GM19468 (cell line): ENCODE results near the gene FOXP1.
A peak's percentile ranks its signal among the peaks of the same experiment; 100 is the strongest.

ENCODE experiments used
- ATAC-seq: cut with Tn5 transposase; IDR thresholded peaks from one replicate; pipeline ENCODE4 v1.9.1; 2021; ENCODE audit warnings: mild to moderate bottlenecking, moderate library complexity, moderate number of reproducible peaks; ENCODE audit not compliant: unreplicated experiment; ENCODE audit errors: extremely low read depth

Gene FOXP1

DNA sequence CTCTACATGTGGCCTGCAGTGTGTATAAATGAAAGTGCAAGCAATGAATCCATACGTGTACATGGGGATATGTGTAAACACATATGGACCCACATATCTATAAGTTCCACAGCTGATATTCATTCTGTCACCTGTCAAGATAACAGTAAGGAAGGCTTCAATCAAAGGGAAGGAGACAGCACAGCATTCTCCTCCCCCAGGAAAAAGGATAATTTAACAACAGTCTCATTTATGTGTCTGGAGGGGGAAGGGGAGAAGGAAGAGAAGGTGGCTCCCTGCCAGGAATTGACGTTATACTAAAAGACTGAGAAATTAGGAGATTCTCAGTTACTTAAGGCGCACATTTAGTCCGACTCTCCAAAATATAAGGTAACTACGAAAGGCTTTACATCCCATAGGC lies 345.9 kb downstream of the FOXP1 start:
- ATAC-seq = no peak

DNA sequence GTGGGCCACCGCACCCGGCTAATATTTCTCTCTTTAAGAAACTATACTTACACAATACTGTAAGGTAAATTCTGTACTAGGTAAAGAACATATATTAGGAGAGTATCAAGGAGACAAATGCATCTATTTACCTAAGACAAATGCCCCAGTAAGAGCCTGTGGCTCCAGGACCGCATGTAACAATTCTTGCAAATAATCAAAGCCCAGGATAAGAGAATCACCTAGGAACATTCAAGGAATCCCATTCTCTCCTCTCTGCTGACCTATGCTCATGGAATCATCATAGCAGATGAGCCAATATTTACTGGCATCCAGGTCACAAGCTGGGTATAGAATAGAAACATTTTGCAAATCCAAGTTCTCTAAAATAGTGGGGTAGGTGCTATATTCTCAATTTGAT lies 347.7 kb downstream of the FOXP1 start:
- no peak for ATAC-seq

DNA sequence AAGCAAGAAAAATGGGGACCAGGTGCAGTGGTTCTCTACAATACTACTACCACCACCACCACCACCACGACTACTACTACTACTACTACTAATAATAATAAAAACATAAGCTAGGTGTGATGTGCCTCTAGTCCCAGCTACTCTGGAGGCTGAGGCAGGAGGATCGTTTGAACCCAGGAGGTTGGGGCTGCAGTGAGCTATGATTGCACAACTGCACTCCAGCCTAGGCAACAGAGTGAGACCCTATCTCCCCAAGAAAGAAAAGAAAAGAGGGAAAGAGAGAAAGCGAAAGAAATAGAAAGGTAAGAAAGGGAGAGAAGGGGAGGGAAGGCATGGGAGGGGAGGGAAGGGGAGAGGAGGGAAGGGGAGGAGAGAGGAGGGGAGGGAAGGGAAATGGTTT lies 350.6 kb downstream of the FOXP1 start:
- ATAC-seq = no peak

DNA sequence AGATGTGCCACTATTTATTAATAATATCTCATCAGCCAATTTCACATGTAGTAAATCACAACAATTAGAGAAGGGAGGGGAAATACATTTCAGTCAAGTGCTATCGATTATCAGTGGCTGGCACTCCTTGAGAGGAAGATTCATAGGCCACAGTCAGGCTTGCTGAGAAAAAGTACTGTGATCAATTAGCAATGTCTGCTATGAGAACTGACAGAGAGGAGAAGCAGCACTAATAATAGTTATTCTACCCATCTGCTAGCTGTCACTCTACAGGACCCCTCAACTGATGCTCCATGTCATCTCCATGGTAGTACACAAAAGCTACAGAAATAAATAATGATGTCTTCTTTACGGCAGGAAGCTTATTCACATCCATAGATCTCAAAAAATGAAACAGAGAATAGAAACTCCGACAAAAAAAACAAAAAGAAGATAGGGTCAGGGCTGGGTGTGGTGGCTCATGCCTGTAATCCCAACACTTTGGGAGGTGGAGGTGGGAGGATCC lies 351.3 kb downstream of the FOXP1 start:
- no peak for ATAC-seq

DNA sequence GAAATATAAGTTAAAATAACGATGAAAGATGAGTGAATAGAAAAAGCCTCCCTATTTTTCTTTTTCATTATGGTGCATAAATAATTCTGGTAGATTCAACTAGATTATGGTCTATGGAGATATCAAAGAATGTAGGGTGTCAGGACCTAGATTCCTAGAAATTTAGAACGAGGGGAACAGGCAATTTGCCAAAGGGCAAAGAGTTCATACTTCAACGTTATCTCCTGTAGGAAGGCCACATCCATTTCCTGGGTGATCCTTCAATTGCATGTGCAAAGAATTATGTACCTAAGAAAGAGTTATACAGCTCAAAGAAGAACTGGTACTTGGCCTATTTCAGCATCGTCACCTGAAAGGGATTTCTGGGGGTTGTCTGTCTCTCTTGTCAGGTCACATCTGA lies 351.8 kb downstream of the FOXP1 start:
- ATAC-seq = no peak

DNA sequence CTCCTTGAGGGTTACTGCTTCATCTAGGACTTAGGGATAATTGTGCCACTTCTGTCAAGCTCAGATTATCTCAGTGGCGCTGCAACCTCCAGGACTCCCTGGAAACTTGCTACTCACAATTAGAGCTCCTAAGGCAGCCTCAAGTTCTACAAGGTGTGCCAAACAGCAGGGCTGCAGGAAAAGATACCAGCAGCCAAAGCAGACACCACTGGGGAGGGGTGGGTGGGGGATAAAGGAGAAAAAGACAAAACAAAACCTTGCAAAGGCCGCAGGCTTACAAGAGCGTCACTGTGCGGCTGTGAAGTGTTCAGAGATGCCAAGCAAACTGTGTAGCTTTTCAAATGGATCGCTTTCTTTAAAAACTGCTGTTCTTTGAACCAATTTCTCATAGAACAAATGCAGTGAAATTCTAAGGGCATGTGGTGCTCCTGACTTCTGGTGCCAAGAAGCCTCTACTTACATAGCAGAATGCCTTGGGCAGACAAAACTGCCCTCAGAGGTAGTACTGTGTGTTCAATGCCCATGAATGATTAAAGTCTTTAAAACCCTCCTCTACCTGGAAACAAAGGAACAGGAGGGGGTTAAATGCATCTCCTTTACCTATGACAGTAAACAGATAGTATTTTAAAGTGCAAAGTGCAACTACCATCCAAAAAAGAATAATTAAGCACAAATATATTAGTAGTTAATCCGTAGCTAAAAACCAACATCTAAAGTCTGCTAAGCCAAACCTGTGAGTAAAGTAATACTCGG lies 353.4 kb downstream of the FOXP1 start:
- no peak for ATAC-seq

DNA sequence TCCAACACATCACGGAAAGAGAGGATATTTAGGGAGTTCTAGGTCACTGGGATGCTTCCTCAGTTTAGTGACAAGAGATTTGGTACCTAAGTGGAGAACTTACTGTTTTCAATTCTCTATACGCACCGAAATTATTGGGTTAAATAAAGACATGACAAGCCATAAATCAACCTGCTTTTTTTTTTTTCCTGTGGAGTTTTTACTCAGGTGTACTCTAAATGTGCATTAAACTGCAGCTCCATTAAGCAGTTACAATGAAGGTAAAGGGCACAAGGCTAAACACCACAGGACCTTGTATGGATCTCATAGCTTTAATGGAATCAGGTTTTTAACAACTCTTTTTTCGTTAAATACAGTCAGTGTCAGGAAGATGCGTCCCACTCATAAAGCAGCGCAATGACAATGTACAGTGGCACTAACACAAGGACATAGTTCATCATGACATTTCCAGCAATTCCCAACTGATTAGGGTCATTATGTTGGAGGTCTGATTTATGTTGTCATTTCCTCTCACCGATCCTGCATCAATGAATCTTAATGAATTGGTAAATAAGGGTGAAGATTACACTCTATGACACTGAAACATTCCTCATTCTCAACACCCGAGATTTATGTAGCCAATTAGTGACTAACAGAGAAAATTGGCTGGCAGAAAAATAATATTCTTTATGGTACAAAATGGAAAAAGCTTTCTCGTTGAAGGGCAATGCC lies 355.2 kb downstream of the FOXP1 start:
- ATAC-seq = no peak

DNA sequence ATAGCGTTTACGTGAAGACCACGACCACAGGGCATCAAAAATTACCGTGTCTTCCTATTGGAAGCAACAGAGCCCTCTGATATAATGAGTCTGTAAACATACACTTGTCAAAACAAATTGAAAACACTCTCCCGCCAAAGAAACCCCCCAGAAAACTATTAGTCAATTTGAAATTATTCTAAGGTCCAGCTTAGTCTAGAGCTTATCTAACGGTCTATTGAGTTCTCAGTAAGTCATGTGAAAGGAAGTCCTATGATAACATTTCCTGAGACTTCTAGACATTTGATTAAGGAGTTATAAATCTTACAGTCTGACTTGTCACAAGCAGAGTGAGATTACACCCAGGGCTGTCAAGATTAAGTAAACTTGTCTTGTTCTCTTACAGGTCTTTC lies 356.3 kb downstream of the FOXP1 start:
- peak; percentile 2 for ATAC-seq

DNA sequence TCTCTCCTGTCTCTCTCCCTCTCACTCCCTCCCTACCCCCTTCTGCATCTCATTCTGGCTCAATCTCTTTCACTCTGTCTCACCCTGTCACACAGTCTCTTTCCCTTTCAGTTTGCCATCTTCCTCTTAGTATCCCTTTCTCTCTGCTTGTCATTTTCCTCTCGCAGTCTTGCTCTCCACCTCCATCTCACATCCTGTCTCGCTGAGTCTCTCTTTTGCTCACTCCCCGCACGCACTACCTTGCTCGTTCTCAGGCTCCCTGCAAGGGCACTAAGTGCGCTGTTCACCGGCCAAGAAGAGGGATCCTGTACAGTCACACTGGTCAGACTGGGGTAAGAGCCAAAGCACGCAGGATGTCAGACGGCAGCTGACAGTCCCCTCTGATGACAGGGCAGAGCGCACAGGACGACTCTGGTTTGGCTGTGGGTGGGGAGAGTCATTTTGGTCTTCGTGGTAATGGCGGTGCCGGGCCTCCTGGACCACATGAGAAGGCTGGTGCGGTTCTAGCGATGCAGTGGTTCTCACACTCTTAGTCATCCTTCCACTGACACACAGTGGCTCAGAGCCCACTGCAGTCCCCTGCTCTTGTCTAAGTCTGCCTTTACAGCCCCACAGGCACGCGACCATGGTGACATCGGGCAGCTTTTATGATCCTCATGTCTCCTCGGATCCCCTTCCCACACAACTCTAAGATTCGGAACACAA lies 356.8 kb downstream of the FOXP1 start:
- ATAC-seq = peak; percentile 80

DNA sequence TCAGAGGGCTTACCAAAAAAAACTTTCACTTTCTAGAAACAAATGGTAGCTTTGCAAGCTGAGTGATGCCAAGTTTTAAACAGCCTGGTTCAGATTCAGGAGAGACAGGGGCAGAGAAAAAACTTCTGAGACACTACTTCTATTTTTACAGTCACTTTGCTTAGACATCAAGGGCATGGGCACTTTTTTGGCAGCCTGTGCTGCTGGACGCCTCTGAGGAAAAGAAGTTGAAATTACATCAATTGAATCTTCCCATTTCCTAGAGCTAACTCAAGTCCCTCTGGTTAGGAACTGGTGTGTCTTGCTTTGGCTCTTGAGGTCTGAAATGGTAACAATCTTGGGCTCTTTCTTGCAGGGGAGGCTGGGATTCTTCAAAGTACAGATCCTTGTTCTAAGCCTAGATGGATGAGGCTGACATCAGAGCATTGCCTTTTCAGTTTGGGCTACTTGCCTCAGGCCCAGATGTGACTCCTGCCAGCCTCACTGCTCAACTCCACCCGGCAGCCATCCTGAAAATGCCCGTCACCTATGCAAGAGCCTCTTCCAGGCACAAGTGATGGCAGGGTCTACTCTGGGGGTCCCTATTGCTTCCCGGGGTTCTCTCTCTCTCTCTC lies 357.5 kb downstream of the FOXP1 start:
- no peak for ATAC-seq

DNA sequence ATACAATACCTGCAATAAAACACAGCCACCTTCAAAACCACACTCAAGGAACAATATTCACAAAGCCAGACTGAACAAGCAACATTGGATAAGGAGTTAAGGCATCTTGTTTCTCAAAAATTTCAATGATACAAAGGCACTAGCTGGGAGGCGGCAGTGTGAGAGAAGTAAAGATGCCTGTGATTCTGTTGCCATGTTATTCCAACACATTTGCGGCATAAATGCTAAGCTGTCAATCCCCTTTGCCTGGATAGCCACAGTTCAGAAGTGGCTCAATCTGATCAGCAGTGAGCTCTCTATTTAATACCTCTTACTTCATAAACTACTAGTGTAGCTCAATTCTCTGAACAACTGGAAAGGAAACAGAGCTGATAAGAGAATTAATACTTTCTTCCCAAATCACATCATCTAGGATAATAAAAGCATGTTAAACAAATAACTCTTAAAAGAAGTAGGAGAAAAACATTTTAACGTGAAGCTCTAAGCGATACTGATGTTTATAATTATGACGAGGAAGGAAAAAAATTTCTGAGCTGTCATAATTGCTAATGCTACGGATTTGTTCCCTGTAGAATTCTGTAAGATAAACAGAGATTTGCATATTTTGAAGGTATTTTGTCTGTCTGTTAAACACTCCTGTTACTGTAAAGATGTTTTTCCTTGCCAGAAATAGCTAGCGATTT lies 358.4 kb downstream of the FOXP1 start:
- no peak for ATAC-seq

DNA sequence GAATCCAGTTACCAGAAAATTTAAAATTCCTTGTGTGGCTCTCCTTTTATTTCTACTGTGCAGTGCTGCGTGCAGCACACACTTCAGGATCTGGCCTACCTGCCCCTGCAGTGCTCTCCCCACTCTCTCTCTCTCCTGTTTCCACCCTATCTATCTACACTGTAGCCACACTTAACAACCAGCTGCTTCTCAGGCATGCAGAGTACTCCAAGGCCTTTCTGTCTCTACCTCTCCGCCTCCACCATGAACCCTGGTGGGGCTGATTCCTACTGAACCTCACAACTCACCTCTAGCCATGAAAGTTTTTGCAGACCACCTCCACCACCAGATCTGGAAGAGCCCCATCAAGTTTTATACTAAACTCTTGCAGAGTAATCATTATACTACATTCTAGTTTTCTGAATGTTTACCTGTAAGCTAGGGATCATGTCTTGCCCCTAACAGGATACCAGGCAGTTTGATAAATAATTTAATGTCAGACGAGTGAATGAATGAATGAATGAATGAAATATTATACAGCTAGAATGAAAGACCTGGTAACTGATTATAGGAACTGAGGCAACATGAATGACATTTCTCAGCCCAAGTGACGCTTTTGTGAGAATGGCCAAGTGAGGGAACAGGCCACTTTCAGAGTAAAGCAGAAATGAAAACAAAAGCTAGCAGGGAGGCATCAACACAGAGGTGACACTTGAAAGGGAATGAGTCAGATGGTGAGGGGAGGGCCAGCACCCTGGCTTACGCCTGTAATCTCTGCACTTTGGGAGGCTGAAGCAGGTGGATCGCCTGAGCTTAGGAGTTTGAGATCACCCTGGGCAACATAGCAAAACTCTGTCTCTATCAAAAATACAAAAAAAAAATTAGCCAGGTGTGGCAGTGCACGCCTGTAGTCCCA lies 363.5 kb downstream of the FOXP1 start:
- ATAC-seq = peak; percentile 98

DNA sequence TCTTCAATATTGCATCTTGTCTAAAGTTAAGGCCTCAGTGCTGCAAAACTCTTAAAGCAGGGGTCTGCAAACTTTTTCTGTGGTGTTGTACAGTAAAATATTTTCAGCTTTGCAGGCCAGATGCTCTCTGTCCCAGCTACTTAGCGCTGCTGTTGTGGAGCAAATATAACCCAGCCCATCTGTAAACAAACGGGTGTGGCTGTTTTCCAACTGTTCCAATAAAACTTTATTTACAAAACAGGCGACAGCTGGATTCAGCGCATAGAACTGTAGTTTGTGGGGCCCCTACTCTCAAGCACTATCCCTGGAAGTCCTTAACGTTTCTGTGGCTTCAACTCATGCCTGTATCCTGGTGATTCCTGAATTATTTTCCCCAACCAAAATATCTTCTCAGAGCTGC lies 365.0 kb downstream of the FOXP1 start:
- no peak for ATAC-seq

DNA sequence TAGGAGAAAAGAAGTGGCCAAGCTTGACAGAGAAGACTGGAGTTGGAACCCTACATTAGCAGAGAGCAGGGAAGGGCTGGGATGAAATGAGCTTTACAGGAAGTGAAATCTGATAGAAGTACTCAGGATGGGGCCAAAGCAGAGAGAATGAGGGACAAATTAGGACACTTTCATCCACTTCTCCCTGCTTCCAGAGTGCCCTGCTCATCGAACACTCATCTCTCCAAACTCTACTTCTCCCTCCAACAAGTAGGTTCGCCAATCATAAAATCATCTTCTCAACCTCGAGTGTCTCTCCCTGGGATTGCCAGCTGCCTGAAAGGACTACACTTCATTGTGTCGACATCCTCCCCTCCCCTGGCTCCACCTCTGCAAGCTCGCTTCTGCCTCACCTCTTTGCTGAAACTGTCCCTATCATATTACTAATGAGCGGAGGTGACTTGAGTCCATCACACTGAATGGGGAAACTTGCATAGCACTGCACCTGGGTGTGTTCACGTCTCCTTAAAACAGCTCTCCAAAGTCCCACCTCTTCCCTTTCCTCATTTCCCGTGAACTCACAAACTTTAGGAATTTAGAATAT lies 365.8 kb downstream of the FOXP1 start:
- no peak for ATAC-seq

DNA sequence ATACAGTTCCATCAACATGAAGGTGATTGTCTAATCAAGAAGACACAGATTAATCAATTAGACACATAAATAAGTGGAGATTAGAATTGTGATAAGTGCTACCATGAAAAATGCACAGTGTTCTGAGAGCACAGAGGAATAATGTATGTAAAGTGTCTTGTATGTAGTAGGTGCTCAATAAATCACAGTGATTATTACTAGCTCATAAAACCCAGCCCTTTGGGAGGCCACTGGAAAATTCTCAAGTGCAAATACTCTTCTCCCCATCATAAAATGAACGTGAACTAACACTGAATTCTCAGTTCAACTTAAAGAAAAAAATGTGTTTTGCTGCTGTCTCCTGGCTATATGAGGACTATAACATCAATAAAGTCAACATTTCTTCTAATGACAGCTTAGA lies 368.2 kb downstream of the FOXP1 start:
- ATAC-seq = no peak

DNA sequence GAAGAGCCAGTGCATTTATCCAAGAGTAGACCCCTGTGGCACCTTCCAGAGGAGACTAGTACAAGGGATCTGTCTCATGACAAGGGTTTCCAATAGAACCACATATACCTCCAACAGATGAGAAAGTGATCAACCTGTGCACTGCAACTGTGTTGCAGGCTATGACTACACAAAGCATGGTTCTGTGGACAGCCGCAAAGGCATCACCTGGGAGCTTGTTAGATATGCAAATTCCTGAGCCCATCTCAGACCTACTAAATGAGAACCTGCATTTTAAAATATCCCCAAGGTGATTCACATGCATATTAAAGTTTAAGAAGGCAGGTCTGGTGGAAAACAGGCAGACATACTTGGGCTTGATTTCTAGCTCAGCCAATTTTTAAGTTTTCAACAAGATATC lies 368.7 kb downstream of the FOXP1 start:
- no peak for ATAC-seq

DNA sequence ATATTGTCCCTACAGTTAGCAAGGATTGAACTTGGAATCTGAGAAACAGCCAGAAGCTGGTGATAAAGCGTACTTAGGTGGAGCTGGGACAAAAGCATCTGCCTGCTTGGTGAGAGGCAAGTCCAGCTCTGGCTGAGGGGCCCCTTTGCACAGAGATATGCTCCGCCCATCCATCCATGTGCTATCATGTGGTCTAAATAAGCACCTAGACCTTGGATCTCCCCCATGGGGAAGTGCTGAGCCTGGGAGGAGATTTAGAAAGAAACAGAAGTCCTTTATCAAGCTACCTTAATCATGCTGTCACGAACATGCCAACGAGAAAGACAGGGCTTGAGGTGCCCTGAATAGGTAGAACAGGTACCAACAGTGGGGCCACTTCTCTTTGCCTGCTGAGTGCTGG lies 369.5 kb downstream of the FOXP1 start:
- no peak for ATAC-seq

DNA sequence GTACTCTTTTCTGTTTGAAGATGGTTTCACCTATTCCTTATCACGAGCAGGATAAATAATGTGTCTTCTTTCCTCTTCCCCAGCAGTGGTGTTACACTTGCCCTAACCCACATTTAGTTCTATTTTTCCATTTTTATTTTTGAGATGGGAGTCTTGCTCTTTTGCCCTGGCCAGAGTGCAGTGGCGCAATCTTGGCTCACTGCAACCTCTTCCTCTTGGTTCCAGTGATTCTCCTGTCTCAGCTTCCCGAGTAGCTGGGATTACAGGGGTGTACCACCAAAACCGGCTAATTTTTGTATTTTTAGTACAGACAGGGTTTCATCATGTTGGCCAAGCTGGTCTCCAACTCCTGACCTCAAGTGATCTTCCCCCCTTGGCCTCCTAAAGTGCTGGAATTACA lies 372.4 kb downstream of the FOXP1 start:
- no peak for ATAC-seq
